Trophoblast cell (in vitro differentiated cells and primary cell): Measurements from ENCODE around the gene ZFAND4.
"Not testable (repeated sequence)": the region's sequence is repeated elsewhere in the genome, so short reads cannot be mapped to it uniquely, and the experiment has no call there.

Experiments used
- DNase-seq, 2 donors: peaks; one replicate each; pipeline ENCODE4 v3.0.0-alpha.2; 2016
- H2AFZ ChIP-seq: 2 replicates; pipeline ENCODE4 v1.6.1; 2013; ENCODE audit warnings: low read length, moderate library complexity, mild to moderate bottlenecking; ENCODE audit not compliant: insufficient read depth, poor library complexity
- H2AK5ac ChIP-seq: 2 replicates; pipeline ENCODE4 v1.6.1; 2013; ENCODE audit warnings: mild to moderate bottlenecking, low read length
- H2BK120ac ChIP-seq: 2 replicates; pipeline ENCODE4 v1.6.1; 2013; ENCODE audit warnings: low read length, mild to moderate bottlenecking, moderate library complexity; ENCODE audit not compliant: insufficient read depth, poor library complexity
- H2BK12ac ChIP-seq: 2 replicates; pipeline ENCODE4 v1.6.1; 2013; ENCODE audit warnings: mild to moderate bottlenecking, low read length, moderate library complexity
- H2BK5ac ChIP-seq: 2 replicates; pipeline ENCODE4 v1.6.1; 2013; ENCODE audit warnings: low read length, low read depth, moderate library complexity, mild to moderate bottlenecking; ENCODE audit not compliant: poor library complexity
- H3K14ac ChIP-seq: 2 replicates; pipeline ENCODE4 v1.6.1; 2013; ENCODE audit warnings: mild to moderate bottlenecking, low read length
- H3K18ac ChIP-seq: 2 replicates; pipeline ENCODE4 v1.6.1; 2013; ENCODE audit warnings: mild to moderate bottlenecking, low read length
- H3K23ac ChIP-seq: 2 replicates; pipeline ENCODE4 v1.6.1; 2013; ENCODE audit warnings: low read length
- H3K27ac ChIP-seq: 2 replicates; pipeline ENCODE4 v1.5.1; 2013; ENCODE audit warnings: low read depth, mild to moderate bottlenecking, inconsistent platforms, low read length, moderate library complexity
- H3K27me3 ChIP-seq: 2 replicates; pipeline ENCODE4 v1.6.1; 2013; ENCODE audit warnings: inconsistent platforms, mild to moderate bottlenecking, low read length, moderate library complexity; ENCODE audit not compliant: insufficient read depth
- H3K36me3 ChIP-seq, 2 experiments: 1 replicate in 1 of 2; 2 replicates in 1 of 2; pipeline ENCODE4 v1.6.1; 2013; ENCODE audit warnings: low read length in 2 of 2, mild to moderate bottlenecking in 2 of 2, moderate library complexity in 1 of 2; ENCODE audit not compliant: insufficient read depth in 2 of 2, control insufficient read depth in 1 of 2
- H3K4ac ChIP-seq: 2 replicates; pipeline ENCODE4 v1.6.1; 2013; ENCODE audit warnings: low read depth, mild to moderate bottlenecking, low read length, moderate library complexity
- H3K4me1 ChIP-seq, 2 experiments: 1 replicate in 1 of 2; 2 replicates in 1 of 2; pipeline ENCODE4 v1.6.1; 2013; ENCODE audit warnings: low read length in 2 of 2, mild to moderate bottlenecking in 2 of 2, moderate library complexity in 1 of 2; ENCODE audit not compliant: insufficient read depth in 2 of 2, control insufficient read depth in 1 of 2
- H3K4me2 ChIP-seq: 2 replicates; pipeline ENCODE4 v1.6.1; 2013; ENCODE audit warnings: inconsistent platforms, mild to moderate bottlenecking, low read length, moderate library complexity
- H3K4me3 ChIP-seq: 2 replicates; pipeline ENCODE4 v1.5.1; 2013; ENCODE audit warnings: mild to moderate bottlenecking, low read depth, low read length, inconsistent platforms
- H3K79me1 ChIP-seq: one replicate; pipeline ENCODE4 v1.6.1; 2013; ENCODE audit warnings: low read length
- H3K79me2 ChIP-seq: 2 replicates; pipeline ENCODE4 v1.6.1; 2013; ENCODE audit warnings: low read length, mild to moderate bottlenecking; ENCODE audit not compliant: control insufficient read depth, insufficient read depth, poor library complexity
- H3K9ac ChIP-seq: 2 replicates; pipeline ENCODE4 v1.6.1; 2013; ENCODE audit warnings: mild to moderate bottlenecking, low read length
- H3K9me3 ChIP-seq: 2 replicates; pipeline ENCODE4 v1.6.1; 2013; ENCODE audit warnings: low read depth, mild to moderate bottlenecking, control low read depth, inconsistent platforms, low read length; ENCODE audit not compliant: insufficient read depth
- H4K12ac ChIP-seq: 2 replicates; pipeline ENCODE4 v1.6.1; 2013; ENCODE audit warnings: low read depth, mild to moderate bottlenecking, low read length, moderate library complexity
- H4K8ac ChIP-seq: 2 replicates; pipeline ENCODE4 v1.6.1; 2013; ENCODE audit warnings: low read depth, mild to moderate bottlenecking, low read length, moderate library complexity
- H4K91ac ChIP-seq: one replicate; pipeline ENCODE4 v1.6.1; 2013; ENCODE audit warnings: low read depth, mild to moderate bottlenecking, low read length, moderate library complexity
- WGBS: extraction: QIAGEN DNeasy Blood & Tissue Kit; methylation state at CpG from one replicate; pipeline ENCODE4 v1.1.7; 2013; ENCODE audit warnings: missing lambda C conversion rate; ENCODE audit not compliant: insufficient read length, insufficient coverage; ENCODE audit errors: extremely low coverage; 5-methylcytosine and 5-hydroxymethylcytosine counted together

Gene ZFAND4

GRCh38 chr10:45601254-45601930 is 71.2 kb downstream of the ZFAND4 start:
- not testable (repeated sequence) for H3K18ac ChIP-seq, H3K4me3 ChIP-seq, H4K8ac ChIP-seq, H2AK5ac ChIP-seq, H2BK5ac ChIP-seq, H3K14ac ChIP-seq, H3K9ac ChIP-seq, H3K4me2 ChIP-seq, H3K4ac ChIP-seq, H3K4me1 ChIP-seq, H3K36me3 ChIP-seq, H3K27me3 ChIP-seq, H2BK120ac ChIP-seq, H4K12ac ChIP-seq, H3K9me3 ChIP-seq, H3K79me1 ChIP-seq, H2BK12ac ChIP-seq, H4K91ac ChIP-seq, H3K23ac ChIP-seq, H2AFZ ChIP-seq, DNase-seq, H3K27ac ChIP-seq, H3K79me2 ChIP-seq
- WGBS, result no CpG with 5 or more reads among the region's 16 CpGs

DNA sequence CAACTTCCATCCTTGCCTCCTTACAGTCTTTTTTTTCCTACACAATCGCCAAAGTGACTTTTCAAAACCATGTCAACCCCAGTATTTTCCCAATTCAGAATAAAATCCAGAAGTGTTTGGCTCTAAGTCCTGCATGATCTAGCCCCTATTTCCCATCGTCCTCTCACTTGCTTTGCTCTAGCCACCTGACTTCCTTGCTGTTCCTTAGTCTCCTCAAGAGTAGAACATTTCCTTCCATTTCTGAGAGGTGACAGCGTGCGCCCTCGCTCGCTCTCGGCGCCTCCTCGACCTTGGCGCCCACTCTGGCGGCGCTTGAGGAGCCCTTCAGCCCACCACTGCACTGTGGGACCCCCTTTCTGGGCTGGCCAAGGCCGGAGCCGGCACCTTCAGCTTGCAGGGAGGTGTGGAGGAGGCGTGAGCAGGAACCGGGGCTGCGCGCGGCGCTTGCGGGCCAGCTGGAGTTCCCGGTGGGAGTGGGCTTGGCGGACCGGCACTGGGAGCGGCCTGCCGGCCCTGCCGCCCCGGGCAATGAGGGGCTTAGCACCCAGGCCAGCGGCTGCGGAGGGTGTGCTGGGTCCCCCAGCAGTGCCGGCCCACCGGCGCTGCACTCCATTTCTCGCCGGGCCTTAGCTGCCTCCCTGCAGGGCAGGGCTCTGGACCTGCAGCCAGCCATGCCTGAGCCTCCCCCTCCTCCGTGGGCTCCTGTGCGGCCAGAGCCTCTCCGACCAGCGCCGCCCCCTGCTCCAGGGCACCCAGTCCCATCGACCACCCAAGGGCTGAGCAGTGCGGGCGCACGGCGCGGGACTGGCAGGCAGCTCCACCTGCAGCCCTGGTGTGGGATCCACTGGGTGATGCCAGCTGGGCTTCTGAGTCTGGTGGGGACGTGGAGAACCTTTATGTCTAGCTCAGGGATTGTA is 72.0 kb downstream of the ZFAND4 start:
- not testable (repeated sequence) for H4K8ac ChIP-seq, H2AFZ ChIP-seq, DNase-seq, H3K18ac ChIP-seq, H3K27ac ChIP-seq, H2AK5ac ChIP-seq, H2BK5ac ChIP-seq, H3K4me3 ChIP-seq, H3K4me1 ChIP-seq, H3K14ac ChIP-seq, H3K9me3 ChIP-seq, H3K4ac ChIP-seq, H3K27me3 ChIP-seq, H3K79me1 ChIP-seq, H3K36me3 ChIP-seq, H3K4me2 ChIP-seq, H3K9ac ChIP-seq, H3K23ac ChIP-seq, H2BK12ac ChIP-seq, H4K12ac ChIP-seq, H3K79me2 ChIP-seq, H2BK120ac ChIP-seq, H4K91ac ChIP-seq
- no CpG with 5 or more reads among the region's 47 CpGs for WGBS

DNA sequence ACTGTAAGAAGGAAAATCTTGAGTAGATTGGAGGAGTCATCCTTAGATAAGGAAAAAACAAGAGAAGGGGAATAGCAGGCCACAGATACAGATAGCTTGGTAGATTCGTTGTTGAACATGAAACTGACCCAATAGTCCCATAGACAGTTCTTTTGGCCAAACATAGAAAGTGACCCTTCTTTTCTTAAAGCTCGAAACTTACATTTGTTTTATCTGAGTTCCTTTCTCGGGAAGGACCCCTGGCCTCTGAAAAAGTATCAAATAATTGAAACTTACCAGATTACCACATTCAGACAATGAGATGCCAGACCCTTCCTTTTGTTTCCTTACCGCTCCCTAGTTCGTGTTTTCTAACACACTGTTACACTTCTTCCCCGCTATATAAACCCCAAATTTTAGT is 72.9 kb downstream of the ZFAND4 start:
- H3K4me1 ChIP-seq, result no peaks in the 10 kb centered on the region
- no peak overlapping the region for H2AFZ ChIP-seq
- WGBS, result no CpG with 5 or more reads among the region's 6 CpGs
- H3K4me3 ChIP-seq, result no peak overlapping the region
- no peak overlapping the region for H2AK5ac ChIP-seq
- H3K36me3 ChIP-seq, result no peaks in the 10 kb centered on the region
- no peaks in the 10 kb centered on the region for H3K27me3 ChIP-seq
- peaks cover under 1% of the 10 kb centered on the region for H3K79me1 ChIP-seq
- H4K12ac ChIP-seq, result no peak overlapping the region
- no peak overlapping the region for H3K18ac ChIP-seq
- H2BK120ac ChIP-seq, result no peak overlapping the region
- no peak overlapping the region for H3K14ac ChIP-seq
- no peak overlapping the region for H3K27ac ChIP-seq
- H3K9ac ChIP-seq, result no peak overlapping the region
- DNase-seq, result no peak
- H2BK12ac ChIP-seq, result no peak overlapping the region
- H3K9me3 ChIP-seq, result no peaks in the 10 kb centered on the region
- H4K91ac ChIP-seq, result no peak overlapping the region
- H3K79me2 ChIP-seq, result no peaks in the 10 kb centered on the region
- no peak overlapping the region for H2BK5ac ChIP-seq
- H3K23ac ChIP-seq, result no peak overlapping the region
- no peak overlapping the region for H3K4me2 ChIP-seq
- H3K4ac ChIP-seq, result no peak overlapping the region
- no peak overlapping the region for H4K8ac ChIP-seq

DNA sequence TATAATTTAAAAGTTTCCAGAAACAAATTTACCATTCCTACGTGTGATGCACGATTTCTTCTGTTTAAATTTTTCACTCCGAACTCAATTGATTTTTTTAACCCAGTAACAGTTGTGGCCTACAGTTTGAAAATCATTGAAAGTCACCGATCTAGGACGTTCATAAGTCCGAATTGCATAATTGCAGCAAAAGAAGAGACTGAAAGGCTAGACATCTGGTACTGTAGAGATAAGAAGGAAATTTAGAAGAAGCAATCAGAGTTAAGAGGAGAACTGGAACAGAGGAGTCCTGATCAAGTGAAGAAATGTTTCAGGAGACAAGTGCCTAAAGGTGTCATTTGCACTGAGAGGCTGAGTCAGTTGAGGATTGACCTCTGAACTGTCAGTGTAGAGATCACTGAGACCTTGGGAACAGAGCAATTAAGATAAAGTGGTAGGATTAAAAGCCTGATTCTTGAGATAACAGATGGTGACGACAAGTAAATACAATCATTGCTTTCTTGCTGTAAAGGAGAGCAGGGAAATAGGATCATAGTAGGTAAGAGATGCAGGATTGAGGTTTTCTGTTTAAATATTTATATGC is 73.5 kb downstream of the ZFAND4 start:
- no peak overlapping the region for H2AK5ac ChIP-seq
- H3K4ac ChIP-seq, result no peak overlapping the region
- H3K36me3 ChIP-seq, result no peaks in the 10 kb centered on the region
- no peak overlapping the region for H3K27ac ChIP-seq
- H3K14ac ChIP-seq, result no peak overlapping the region
- peaks cover 3% of the 10 kb centered on the region for H3K79me2 ChIP-seq
- H3K18ac ChIP-seq, result no peak overlapping the region
- H2BK12ac ChIP-seq, result no peak overlapping the region
- no peaks in the 10 kb centered on the region for H3K4me1 ChIP-seq
- H3K9ac ChIP-seq, result no peak overlapping the region
- no CpG with 5 or more reads among the region's 7 CpGs for WGBS
- no peak overlapping the region for H4K91ac ChIP-seq
- H3K79me1 ChIP-seq, result peaks cover 4% of the 10 kb centered on the region
- H4K12ac ChIP-seq, result no peak overlapping the region
- no peaks in the 10 kb centered on the region for H3K9me3 ChIP-seq
- H3K4me2 ChIP-seq, result no peak overlapping the region
- no peak overlapping the region for H2AFZ ChIP-seq
- H2BK120ac ChIP-seq, result no peak overlapping the region
- no peak overlapping the region for H3K4me3 ChIP-seq
- H3K27me3 ChIP-seq, result no peaks in the 10 kb centered on the region
- H3K23ac ChIP-seq, result no peak overlapping the region
- DNase-seq, result no peak
- H4K8ac ChIP-seq, result no peak overlapping the region
- no peak overlapping the region for H2BK5ac ChIP-seq
